HG03442 (cell line): Measurements from ENCODE around the gene ZNF646.

ENCODE experiments used
- ATAC-seq: cut with Tn5 transposase; IDR thresholded peaks from one replicate; pipeline ENCODE4 v1.9.1; 2021; ENCODE audit warnings: mild to moderate bottlenecking, moderate library complexity; ENCODE audit not compliant: unreplicated experiment

Gene ZNF646

DNA sequence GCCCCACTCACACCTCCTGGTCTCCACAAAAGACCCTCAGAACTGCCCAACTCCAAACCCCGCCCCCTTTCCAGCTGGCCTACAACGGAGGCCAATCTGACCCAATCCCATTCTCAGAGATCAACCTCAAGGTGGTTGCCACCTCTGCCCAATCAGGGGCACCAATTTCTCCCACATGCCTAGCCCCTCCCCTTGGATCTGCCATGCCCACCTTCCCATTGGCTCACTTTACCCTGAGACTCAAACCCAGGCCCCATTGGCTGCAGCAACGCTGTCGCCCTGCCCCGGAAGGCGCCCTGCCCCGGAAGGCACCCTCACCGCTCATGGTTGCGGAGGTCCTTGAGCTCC lies 10.8 kb upstream of the ZNF646 start:
- ATAC-seq: no peak

- ATAC-seq: no peak
Measured at GRCh38 chr16:31063843-31064611, 10.2 kb upstream of the ZNF646 start.

DNA sequence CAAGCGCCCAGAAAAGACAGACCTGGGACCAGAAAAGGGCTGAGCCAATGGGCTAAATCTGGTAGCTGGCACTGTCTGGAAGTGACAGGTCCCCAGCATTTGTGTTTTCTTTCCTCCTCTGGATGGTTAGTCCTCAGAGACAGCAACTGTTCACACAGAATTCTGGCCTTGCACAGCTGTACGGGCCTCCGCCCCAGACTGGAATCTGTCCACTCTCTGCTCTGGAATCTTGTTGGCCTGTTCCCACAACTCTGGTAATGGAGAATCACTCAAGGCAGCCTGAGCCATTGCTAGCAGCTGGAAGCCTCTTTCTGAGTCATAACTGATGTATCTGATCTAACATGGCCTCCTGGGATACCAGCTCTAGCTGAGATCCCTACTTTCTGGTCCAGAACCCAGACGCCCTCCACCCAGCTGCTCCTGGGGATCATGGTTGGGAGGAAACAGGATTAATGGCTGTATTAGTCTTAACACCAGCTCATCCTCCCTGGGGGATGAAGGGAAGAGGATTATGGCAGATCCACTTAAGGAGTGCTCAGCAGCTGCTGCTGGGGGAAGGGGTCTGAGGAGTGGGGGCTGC lies 9.2 kb upstream of the ZNF646 start:
- ATAC-seq: no peak

GRCh38 chr16:31067342-31067741 lies 6.9 kb upstream of the ZNF646 start:
- no peak for ATAC-seq

DNA sequence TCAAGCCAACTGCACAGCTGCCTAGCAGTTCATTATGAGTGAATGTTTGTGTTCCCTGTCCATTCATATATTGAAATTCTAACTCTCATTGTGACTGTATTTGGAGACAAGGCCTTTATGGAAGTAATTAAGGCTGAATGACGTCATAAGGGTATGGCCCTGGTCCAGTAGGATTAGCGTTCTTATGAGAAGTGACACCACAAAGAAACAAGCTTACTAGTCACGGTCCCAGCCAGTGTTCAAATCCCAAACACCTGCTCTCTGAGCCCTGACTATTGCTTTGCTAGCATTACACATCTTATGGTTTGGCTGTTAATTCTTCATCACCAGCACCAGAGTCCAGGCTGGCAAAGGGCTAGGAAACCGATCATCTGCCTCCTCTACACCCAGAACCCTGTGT lies 2.4 kb upstream of the ZNF646 start:
- no peak for ATAC-seq

DNA sequence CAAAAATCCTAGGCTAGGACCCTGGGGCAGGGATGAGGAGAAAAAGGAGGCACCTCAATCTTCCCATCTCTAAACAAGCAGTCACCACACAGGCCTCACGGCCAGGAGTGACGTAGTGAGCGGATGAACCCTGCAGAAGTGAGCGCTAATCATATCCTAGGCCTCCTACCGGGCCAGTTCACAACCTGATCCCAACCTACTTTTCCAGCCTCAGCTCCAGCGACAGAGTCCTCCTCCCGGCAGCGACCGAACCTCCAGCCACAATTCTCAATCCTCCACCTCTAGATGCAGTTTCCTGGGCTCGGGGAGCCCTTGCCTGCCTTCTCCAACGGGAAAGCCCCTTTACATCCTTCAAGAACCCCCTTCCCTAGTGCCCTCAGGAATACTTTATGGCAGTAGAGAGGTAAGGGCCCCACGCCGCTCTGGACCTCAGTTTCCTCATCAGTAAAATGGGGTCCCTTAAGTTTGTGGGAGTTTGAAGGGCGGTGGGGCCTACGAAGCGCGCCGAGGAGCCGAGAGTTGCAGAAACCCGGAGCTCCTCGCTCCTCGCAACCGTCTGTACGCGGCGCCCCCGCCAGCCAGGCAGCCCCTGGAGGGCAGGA lies 1.6 kb upstream of the ZNF646 start:
- peak; percentile 2 for ATAC-seq

- peak; percentile 49 for ATAC-seq
Measured at GRCh38 chr16:31073142-31073969, 866 bp upstream of the ZNF646 start.

DNA sequence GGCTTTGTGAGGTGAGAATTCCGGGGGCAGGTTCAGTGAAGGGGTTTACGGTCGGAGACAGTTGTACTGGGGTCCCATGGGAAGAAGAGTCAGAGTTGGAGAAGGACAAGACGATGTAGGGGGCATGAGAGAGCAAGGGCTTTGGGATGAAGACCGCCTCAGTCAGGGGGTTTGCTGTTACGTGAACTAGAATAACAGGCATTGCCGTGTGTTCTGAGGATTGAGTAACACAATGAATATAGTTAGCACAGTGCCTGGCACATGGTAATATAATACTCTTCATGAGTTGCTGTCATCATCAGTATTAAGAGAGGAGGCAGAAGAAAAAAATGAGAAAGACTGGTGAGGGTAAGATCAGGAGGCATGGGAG lies 577 bp downstream of the ZNF646 start:
- ATAC-seq: no peak

DNA sequence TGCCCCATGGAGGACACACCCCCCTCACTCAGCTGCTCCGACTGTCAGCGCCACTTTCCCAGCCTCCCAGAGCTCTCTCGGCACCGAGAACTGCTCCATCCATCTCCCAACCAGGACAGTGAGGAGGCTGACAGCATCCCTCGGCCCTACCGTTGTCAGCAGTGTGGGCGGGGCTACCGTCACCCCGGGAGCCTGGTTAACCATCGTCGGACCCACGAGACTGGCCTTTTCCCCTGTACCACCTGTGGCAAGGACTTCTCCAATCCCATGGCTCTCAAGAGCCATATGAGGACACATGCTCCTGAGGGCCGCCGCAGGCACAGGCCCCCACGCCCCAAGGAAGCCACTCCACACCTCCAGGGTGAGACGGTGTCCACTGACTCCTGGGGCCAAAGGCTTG lies 2.1 kb downstream of the ZNF646 start:
- ATAC-seq: no peak

DNA sequence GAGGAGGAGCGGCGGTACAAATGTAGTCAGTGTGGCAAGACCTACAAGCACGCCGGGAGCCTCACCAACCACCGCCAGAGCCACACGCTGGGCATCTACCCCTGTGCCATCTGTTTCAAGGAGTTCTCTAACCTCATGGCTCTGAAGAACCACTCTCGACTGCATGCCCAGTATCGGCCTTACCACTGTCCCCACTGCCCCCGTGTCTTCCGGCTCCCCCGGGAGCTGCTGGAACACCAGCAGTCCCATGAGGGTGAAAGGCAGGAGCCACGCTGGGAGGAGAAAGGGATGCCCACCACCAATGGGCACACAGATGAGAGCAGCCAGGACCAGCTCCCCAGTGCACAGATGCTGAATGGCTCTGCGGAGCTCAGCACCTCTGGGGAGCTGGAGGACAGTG lies 2.8 kb downstream of the ZNF646 start:
- no peak for ATAC-seq

DNA sequence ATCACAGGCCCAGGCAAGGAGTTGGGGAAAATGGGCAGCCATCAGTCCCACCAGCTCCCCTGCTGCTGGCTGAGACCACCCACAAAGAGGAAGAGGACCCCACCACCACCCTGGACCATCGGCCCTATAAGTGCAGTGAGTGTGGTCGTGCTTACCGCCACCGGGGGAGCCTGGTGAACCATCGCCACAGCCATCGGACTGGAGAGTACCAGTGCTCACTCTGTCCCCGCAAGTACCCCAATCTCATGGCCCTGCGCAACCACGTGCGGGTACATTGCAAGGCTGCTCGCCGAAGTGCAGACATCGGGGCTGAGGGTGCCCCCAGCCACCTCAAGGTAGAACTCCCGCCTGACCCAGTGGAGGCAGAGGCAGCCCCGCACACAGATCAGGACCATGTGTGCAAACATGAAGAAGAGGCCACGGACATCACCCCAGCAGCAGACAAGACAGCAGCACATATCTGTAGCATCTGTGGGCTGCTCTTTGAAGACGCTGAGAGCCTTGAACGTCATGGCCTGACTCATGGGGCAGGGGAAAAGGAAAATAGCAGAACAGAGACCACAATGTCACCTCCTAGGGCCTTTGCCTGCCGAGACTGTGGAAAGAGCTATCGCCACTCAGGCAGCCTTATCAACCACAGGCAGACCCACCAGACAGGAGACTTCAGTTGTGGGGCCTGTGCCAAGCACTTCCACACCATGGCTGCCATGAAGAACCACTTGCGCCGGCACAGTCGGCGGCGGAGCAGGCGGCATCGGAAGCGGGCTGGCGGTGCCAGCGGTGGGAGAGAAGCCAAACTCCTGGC lies 3.6 kb downstream of the ZNF646 start:
- no peak for ATAC-seq

GRCh38 chr16:31078597-31079341 lies 4.5 kb downstream of the ZNF646 start:
- no peak for ATAC-seq

DNA sequence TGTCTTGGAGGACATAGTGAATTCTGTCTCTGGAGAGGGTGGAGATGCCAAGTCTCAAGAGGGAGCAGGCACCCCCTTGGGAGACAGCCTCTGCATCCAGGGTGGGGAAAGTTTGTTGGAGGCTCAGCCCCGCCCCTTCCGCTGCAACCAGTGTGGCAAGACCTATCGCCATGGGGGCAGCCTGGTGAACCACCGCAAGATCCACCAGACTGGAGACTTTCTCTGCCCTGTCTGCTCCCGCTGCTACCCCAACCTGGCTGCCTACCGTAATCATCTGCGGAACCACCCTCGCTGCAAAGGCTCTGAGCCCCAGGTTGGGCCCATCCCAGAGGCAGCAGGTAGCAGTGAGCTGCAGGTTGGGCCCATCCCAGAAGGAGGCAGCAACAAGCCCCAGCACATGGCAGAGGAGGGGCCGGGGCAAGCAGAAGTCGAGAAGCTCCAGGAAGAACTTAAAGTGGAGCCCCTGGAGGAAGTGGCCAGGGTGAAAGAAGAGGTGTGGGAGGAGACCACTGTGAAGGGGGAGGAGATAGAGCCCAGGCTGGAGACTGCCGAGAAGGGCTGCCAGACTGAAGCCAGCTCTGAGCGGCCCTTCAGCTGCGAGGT lies 5.2 kb downstream of the ZNF646 start:
- no peak for ATAC-seq

DNA sequence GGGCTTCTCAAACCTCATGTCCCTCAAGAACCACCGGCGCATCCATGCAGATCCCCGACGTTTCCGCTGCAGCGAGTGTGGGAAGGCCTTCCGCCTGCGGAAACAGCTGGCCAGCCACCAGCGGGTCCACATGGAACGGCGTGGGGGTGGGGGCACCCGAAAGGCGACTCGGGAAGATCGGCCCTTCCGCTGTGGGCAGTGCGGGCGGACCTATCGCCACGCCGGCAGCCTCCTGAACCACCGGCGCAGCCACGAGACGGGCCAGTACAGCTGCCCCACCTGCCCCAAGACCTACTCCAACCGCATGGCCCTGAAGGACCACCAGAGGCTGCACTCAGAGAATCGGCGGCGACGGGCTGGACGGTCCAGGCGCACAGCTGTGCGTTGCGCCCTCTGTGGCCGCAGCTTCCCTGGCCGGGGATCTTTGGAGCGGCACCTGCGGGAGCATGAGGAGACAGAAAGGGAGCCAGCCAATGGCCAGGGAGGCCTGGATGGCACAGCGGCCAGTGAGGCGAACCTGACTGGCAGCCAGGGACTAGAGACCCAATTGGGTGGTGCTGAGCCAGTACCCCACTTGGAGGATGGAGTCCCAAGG lies 5.9 kb downstream of the ZNF646 start:
- no peak for ATAC-seq

DNA sequence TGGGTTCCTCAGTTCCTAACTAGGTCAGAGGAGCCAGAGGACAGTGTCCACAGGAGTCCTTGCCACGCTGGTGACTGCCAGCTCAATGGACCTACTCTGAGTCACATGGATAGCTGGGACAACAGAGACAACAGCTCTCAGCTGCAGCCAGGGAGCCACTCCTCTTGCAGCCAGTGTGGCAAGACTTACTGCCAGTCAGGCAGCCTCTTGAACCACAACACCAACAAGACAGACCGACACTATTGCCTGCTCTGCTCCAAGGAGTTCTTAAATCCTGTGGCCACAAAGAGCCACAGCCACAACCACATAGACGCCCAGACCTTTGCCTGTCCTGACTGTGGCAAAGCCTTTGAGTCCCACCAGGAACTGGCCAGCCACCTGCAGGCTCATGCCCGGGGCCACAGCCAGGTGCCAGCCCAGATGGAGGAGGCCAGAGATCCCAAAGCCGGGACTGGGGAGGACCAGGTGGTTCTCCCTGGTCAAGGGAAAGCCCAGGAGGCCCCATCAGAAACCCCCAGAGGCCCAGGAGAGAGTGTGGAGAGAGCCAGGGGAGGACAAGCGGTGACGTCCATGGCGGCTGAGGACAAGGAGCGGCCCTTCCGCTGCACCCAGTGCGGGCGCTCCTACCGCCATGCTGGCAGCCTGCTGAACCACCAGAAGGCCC lies 6.7 kb downstream of the ZNF646 start:
- ATAC-seq: no peak

DNA sequence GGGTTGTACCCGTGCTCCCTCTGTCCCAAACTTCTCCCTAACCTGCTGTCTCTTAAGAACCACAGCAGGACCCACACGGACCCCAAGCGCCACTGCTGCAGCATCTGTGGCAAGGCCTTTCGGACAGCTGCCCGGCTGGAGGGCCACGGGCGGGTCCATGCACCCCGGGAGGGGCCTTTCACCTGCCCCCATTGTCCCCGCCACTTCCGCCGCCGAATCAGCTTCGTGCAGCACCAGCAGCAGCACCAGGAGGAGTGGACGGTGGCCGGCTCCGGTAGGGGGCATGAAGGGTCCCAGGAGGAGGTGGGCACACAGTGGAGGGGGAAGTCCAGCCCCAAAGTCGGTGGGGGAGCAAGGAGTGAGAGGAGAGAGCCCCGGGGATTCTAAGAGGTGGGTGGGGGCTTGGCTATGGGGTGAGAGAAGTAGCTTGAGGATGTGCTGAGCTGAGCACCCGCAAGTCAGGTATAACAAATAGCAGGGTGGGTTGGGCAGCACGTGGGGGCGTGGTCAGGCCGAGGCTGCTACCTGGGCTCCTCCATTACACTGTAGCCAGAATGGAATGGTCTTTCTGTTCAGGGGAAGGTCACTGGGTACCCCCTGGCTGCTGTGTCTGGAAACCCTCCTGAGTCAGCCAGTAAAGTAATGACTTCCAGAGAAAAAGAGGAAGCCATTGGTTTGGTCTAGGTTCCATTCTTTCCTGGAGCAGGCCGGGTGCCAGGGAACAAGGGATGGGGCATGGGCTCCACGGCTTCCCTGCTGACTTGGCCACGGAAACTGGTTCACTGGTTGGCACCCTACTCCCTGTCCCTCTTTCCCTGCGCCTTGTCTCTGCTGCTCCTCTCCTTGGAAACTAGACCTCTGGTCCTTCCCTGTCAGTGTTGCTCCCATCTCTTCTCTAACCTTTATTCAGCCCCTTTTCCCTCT lies 7.5 kb downstream of the ZNF646 start:
- ATAC-seq: no peak

DNA sequence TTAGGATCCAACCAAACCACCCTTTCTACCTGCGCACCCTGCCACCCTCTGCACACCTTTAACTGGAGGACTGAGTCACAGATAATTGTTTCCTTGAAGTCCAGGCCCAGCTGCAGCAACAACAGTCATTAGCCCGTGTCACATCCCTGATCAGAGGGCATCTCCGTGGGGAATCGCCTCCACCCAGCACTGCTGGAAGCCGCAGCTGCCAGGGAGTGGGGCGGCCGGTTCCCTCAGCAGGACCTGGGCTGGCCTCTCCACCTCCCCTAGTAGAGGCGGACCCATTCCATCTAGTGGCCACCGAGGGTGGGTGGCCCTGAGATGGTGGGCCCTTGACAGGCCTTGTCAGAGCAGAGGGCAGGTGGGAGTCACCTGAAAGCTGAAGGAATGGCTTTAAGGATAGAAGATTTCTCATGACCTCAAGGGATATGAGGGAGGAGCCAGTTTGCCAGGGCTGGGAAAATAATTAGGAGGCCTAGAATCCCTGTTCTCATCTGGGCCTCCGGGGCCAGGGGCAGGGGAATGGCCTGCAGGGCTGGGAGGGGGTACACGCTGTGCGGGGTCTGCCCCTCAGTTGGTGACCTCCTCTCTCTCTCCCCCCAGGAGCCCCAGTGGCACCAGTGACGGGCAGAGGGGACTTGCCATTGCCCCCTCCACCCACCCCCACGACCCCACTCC lies 8.3 kb downstream of the ZNF646 start:
- ATAC-seq: no peak
